WTC11 (cell line): Measurements from ENCODE around the gene RETREG2. TPM values are rescaled to one million over a fixed set of nuclear protein-coding genes. Genes with fewer than 3 reads are reported as not detected.

Experiments
- AR ChIP-seq: fragments of 250-450 bp; sonication (Bioruptor Pico); IDR thresholded peaks from 2 replicates; pipeline ENCODE4 v1.9.0; 2021; ENCODE audit warnings: mild to moderate bottlenecking
- ATF2 ChIP-seq: sonication (generic); formaldehyde crosslinking; IDR thresholded peaks from 2 replicates; pipeline ENCODE4 v1.8.1; 2022; ENCODE audit warnings: low read depth, missing genetic modification reagents, borderline replicate concordance
- ATF6 ChIP-seq: sonication (generic); formaldehyde crosslinking; IDR thresholded peaks from 2 replicates; pipeline ENCODE4 v1.8.1; 2023; ENCODE audit warnings: mild to moderate bottlenecking, missing genetic modification reagents
- CBFB ChIP-seq: sonication (generic); formaldehyde crosslinking; IDR thresholded peaks from 2 replicates; pipeline ENCODE4 v1.8.1; 2022; ENCODE audit warnings: mild to moderate bottlenecking, low read depth, missing genetic modification reagents
- CREB1 ChIP-seq: sonication (generic); formaldehyde crosslinking; IDR thresholded peaks from 2 replicates; pipeline ENCODE4 v1.8.0; 2023; ENCODE audit warnings: mild to moderate bottlenecking, missing genetic modification reagents
- EMX1 ChIP-seq: fragments of 250-450 bp; sonication (Bioruptor Pico); IDR thresholded peaks from 2 replicates; pipeline ENCODE4 v1.8.0; 2021; ENCODE audit warnings: mild to moderate bottlenecking
- ESRRA ChIP-seq: sonication (generic); formaldehyde crosslinking; IDR thresholded peaks from 2 replicates; pipeline ENCODE4 v1.8.1; 2022; ENCODE audit warnings: mild to moderate bottlenecking, missing genetic modification reagents, borderline replicate concordance
- HMGA2 ChIP-seq: fragments of 250-450 bp; sonication (Bioruptor Pico); IDR thresholded peaks from 2 replicates; pipeline ENCODE4 v1.4.0; 2021; ENCODE audit warnings: mild to moderate bottlenecking, moderate library complexity
- KAT7 ChIP-seq: sonication (generic); formaldehyde crosslinking; IDR thresholded peaks from 2 replicates; pipeline ENCODE4 v1.8.1; 2023; ENCODE audit warnings: missing genetic modification reagents, mild to moderate bottlenecking, borderline replicate concordance
- NFATC4 ChIP-seq: fragments of 250-450 bp; sonication (Bioruptor Pico); IDR thresholded peaks from 2 replicates; pipeline ENCODE4 v1.9.0; 2021; ENCODE audit warnings: mild to moderate bottlenecking
- NR3C1 ChIP-seq: sonication (generic); formaldehyde crosslinking; conservative IDR thresholded peaks from 2 replicates; pipeline ENCODE4 v1.8.1; 2023; ENCODE audit warnings: low read depth, mild to moderate bottlenecking, missing genetic modification reagents
- PRDM15 ChIP-seq: sonication (generic); formaldehyde crosslinking; IDR thresholded peaks from 2 replicates; pipeline ENCODE4 v1.8.0; 2022; ENCODE audit warnings: missing genetic modification reagents
- PRRX2 ChIP-seq: fragments of 250-450 bp; sonication (Bioruptor Pico); IDR thresholded peaks from 2 replicates; pipeline ENCODE4 v1.8.0; 2021; ENCODE audit warnings: mild to moderate bottlenecking
- TCF7 ChIP-seq: sonication (generic); formaldehyde crosslinking; IDR thresholded peaks from 2 replicates; pipeline ENCODE4 v1.8.0; 2022; ENCODE audit warnings: mild to moderate bottlenecking, low read depth, missing genetic modification reagents, moderate library complexity
- TEAD1 ChIP-seq: sonication (generic); formaldehyde crosslinking; IDR thresholded peaks from 2 replicates; pipeline ENCODE4 v1.8.0; 2022; ENCODE audit warnings: mild to moderate bottlenecking, missing genetic modification reagents
- USF2 ChIP-seq: sonication (generic); formaldehyde crosslinking; IDR thresholded peaks from 2 replicates; pipeline ENCODE4 v1.8.1; 2023; ENCODE audit warnings: mild to moderate bottlenecking, missing genetic modification reagents, moderate library complexity
- ZNF281 ChIP-seq: sonication (generic); formaldehyde crosslinking; IDR thresholded peaks from 2 replicates; pipeline ENCODE4 v1.8.0; 2023; ENCODE audit warnings: mild to moderate bottlenecking, missing genetic modification reagents
- ZNF416 ChIP-seq: fragments of 250-450 bp; sonication (Bioruptor Pico); IDR thresholded peaks from 2 replicates; pipeline ENCODE4 v1.9.0; 2021; ENCODE audit warnings: mild to moderate bottlenecking, inconsistent platforms
- ZNF532 ChIP-seq: fragments of 250-450 bp; sonication (Bioruptor Pico); IDR thresholded peaks from 2 replicates; pipeline ENCODE4 v1.9.0; 2021; ENCODE audit warnings: mild to moderate bottlenecking, borderline replicate concordance
- total RNA-seq: library from RNA; stranded (reverse); gene quantifications from 3 replicates; pipeline ENCODE4 v1.2.3, GENCODE V29; 2021

The RETREG2 gene
- total RNA-seq, 1 experiment from 2014 or later, result 60.2 TPM

GRCh38 chr2:219218732-219219701, 40.9 kb downstream of the RETREG2 start, which contains the start of gene ABCB6 (continued):
- TF ChIP-seq USF2, result peak; percentile 98
- peak; percentile 82 for TF ChIP-seq TEAD1 (CRISPR knock-in tag)
- no peak for TF ChIP-seq HMGA2
- TF ChIP-seq PRDM15 (CRISPR knock-in tag), result no peak
- no peak for TF ChIP-seq NR3C1
- no peak for TF ChIP-seq ATF6
- no peak for TF ChIP-seq ATF2
- no peak for TF ChIP-seq KAT7
- TF ChIP-seq CBFB, result no peak
- peak; percentile 85 for TF ChIP-seq EMX1 (CRISPR knock-in tag)
- TF ChIP-seq CREB1 (CRISPR knock-in tag), result no peak
- no peak for TF ChIP-seq TCF7
- TF ChIP-seq ZNF416, result 0 out of 2 replicates have a peak, but pooled peaks have one; percentile 29
- TF ChIP-seq PRRX2 (CRISPR knock-in tag), result peak; percentile 9; the same call in 1 of the 2 replicates
- no peak for TF ChIP-seq ZNF532 (CRISPR knock-in tag)
- TF ChIP-seq ESRRA (CRISPR knock-in tag), result 0 out of 2 replicates have a peak, but pooled peaks have one; percentile 20
- peak; percentile 86; the same call in 1 of the 2 replicates for TF ChIP-seq NFATC4 (CRISPR knock-in tag)
- no peak for TF ChIP-seq AR (CRISPR knock-in tag)
- TF ChIP-seq ZNF281 (CRISPR knock-in tag), result peak; percentile 24; the same call in 1 of the 2 replicates
